Measurements from ENCODE around the gene SLX9. TPM values are rescaled to one million over a fixed set of nuclear protein-coding genes. Genes with fewer than 3 reads are reported as not detected.
"Not testable (repeated sequence)": the region's sequence is repeated elsewhere in the genome, so short reads cannot be mapped to it uniquely, and the experiment has no call there.

Gene SLX9
- total RNA-seq, 6 experiments from 2014 or later, result 15.0 to 27.9 (median 17.1) TPM

DNA sequence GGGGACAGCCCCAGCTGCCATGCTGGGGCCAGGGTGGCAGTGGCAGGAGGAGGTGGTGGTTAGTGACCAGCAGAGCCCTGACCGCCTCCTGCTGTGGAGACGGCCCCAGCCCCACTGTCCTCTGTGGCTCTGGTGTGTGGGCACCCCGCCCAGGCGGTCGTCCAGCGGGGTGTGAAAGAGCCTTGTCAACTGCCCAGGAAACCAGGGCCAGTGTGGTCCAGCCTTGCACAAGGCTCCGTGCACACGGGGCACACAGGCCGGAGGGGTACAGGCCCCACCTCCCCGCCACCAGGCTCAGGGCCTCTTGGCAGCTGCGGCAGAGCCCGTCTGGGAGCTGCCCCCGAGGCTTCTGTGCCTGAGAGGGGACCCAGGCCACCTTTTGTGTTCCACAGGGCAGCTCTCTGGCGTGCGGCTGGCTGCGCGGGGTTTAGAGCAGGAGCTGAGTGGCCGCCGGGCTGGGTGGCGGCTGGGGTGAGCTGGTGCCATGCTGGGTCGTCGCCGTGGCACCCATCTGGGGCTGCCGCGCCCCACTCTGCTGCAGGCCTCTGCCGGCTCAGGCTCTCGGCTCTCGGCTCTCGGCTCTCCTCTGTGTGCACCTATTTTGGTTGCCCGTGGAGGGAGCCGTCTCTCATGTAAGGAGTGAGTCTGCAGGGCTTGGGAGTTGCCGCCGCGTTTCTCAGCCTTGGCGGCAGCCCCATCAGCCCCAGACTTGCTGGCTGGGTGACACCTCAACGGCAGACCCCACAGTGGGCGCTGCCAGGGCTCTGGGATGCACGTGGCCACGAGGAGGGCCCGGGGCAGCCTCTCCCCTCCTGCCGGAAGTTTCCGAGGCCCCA, 36.1 kb downstream of the SLX9 start:
- Histone ChIP-seq H3K9me3 (no peaks in the 10 kb centered on the region), H3K27me3 (no peaks in the 10 kb centered on the region), H3K4me3 (no peak overlapping the region), H3K36me3 (no peaks in the 10 kb centered on the region), H3K4me1 (no peaks in the 10 kb centered on the region), H3K27ac (no peak overlapping the region)
- ATAC-seq (no peak), DNase-seq (no peak)
- 92% methylated on average over 2 of the region's 42 CpGs for WGBS (ENCODE audit: insufficient coverage, low coverage, low lambda C conversion rate, missing lambda C conversion rate)
- TF ChIP-seq POLR2A (IDR thresholded peaks at IDR 0.05), result no peak
- TF ChIP-seq, protein P1, sequence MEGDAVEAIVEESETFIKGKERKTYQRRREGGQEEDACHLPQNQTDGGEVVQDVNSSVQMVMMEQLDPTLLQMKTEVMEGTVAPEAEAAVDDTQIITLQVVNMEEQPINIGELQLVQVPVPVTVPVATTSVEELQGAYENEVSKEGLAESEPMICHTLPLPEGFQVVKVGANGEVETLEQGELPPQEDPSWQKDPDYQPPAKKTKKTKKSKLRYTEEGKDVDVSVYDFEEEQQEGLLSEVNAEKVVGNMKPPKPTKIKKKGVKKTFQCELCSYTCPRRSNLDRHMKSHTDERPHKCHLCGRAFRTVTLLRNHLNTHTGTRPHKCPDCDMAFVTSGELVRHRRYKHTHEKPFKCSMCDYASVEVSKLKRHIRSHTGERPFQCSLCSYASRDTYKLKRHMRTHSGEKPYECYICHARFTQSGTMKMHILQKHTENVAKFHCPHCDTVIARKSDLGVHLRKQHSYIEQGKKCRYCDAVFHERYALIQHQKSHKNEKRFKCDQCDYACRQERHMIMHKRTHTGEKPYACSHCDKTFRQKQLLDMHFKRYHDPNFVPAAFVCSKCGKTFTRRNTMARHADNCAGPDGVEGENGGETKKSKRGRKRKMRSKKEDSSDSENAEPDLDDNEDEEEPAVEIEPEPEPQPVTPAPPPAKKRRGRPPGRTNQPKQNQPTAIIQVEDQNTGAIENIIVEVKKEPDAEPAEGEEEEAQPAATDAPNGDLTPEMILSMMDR (IDR thresholded peaks at IDR 0.05), result no peak
- intact Hi-C loops (cut with DNase I), result no loop called here

DNA sequence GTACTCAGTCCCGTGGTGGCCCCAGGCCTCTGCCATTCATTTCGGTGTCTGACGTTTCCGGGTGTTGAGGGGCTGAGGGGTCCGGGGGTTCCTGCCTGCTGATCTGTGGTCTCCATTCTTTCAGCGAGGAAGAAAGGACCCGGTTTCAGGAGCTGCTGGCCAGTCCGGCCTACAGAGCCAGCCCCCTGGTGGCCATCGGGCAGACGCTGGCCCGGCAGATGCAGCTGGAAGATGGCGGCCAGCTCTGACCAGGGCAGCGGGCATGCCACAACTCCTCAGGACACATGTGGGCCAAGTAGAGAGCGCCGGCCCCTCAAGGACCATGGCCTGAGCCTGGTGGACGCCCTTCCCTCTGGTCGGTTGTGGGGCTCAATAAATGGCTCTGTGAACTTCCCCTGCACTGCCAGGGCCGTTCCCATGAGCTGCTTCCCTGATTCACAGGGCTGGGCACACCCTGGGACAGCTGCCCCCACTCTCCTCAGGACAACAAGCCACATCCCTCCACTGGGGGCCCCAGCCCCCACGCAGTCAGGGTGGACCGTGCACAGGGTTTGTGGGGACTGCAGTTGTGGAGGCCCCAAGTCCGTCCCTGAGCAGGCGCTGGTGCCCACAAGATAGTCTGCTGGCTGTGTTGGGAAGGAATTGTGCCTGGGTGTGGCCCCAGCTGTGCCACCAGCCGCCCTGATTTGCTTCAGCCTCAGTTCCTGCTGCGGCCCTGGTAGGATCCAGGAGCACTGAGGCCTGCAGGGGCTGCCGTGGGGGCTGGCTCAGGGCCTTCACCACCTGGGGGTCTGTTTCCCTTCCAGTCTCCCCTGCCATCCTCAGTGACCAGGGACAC, 36.9 kb downstream of the SLX9 start:
- H3K27me3 ChIP-seq; H3K36me3 ChIP-seq; H3K4me3 ChIP-seq; DNase-seq; intact Hi-C loops (cut with DNase I); H3K4me1 ChIP-seq; H3K9me3 ChIP-seq; H3K27ac ChIP-seq; ATAC-seq: not testable (repeated sequence)
- WGBS (ENCODE audit: insufficient coverage, low coverage, low lambda C conversion rate, missing lambda C conversion rate), result 87% methylated on average over 9 of the region's 25 CpGs

DNA sequence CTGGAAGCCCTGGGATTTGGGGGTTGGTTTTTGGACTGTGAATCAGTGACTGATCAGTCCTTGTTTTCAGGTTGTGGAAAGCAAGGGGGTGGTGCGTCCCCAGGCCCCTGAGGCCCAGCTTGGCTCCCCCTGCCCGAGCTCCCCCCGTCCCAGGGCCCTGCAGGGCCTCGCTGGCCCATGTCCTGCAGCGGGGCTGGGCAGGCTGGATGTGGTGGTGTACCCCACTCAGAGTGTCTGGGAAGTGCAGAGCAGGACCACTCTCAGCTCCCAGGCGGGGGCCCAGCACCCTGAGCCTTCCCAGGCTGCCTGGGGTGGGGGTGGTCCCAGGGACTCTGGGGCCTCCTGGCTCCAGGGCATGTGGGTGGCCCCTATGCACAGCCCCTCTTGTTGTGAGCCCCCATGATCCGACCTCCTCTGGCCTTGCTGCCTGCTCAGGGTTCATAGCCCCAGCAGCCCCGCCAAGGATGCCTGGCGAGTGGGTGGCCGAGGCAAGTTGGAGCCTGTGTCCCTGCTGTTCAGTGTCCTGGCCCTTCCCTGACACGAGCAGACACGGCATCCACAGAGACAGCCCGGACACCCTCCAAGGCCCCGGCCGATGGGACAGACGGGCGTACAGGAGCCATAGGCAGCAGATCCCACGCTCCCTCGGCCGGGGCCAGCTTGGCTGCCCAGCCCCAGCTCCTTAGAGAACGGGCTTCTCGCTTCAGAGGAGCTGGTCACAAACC, 37.9 kb downstream of the SLX9 start:
- intact Hi-C loops (cut with DNase I), result no loop called here
- TF ChIP-seq POLR2A (IDR thresholded peaks at IDR 0.05), result no peak
- TF ChIP-seq, protein P1 (IDR thresholded peaks at IDR 0.05), result no peak
- 98% methylated on average over 12 of the region's 22 CpGs for WGBS (ENCODE audit: insufficient coverage, low coverage, low lambda C conversion rate, missing lambda C conversion rate)

DNA sequence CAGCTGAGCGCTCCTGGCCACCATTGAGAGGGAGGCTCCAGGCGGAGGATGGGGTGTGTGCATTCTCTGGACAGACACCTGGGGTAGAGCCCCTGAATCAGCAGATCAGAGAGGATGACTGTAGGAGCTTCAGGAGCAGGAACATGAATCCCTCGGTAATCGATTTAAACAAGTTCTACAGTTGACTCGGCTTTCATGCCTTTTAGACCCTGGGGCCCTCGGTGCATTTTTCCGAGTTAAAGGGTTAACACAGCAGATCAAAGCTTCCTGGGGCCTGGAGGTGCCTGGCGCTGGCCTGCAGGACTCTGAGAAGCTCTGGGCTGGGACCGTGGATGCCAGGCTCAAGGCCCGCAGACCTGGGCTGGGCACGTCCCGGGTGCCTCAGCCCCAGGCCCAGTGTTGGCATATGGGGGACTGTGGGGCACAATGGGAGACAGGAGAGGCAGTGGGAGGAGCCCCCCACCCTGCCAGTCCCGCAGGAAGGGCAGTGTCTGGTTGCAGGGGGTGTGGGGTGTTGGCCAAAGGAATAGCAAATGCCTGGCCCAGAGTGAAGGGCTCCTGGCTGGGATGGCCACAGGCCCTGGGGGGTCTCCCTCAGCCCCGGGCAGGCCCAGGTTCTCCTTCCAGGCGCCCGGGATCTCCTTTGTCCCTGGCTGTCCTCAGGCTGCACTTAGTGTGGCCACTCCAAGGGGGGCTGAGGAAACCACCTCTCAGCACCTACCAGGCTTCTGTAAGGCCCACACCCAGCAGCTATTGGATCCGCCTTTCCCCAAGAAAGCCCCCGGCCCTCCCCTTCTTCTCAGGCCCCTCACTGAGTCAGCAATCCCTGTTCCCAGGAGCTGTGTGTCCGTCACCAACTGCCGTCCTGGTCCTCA, 40.1 kb downstream of the SLX9 start:
- intact Hi-C loops (cut with DNase I), result no loop called here
- Histone ChIP-seq H3K36me3 (no peaks in the 10 kb centered on the region), H3K4me1 (no peaks in the 10 kb centered on the region), H3K27ac (no peak overlapping the region), H3K9me3 (no peaks in the 10 kb centered on the region), H3K27me3 (no peaks in the 10 kb centered on the region), H3K4me3 (no peak overlapping the region)
- no peak for DNase-seq
- no peak for TF ChIP-seq POLR2A (IDR thresholded peaks at IDR 0.05)
- TF ChIP-seq, protein P1 (IDR thresholded peaks at IDR 0.05), result no peak
- no CpG with 5 or more reads among the region's 20 CpGs for WGBS (ENCODE audit: insufficient coverage, low coverage, low lambda C conversion rate, missing lambda C conversion rate)
- no peak for ATAC-seq

More for the DNA sequence above, 37.9 kb downstream of the SLX9 start:
- H3K4me1 ChIP-seq, result no peaks in the 10 kb centered on the region
- no peaks in the 10 kb centered on the region for H3K9me3 ChIP-seq
- H3K27me3 ChIP-seq, result no peaks in the 10 kb centered on the region
- DNase-seq (no peak), ATAC-seq (no peak)
- no peak overlapping the region for H3K27ac ChIP-seq
- no peak overlapping the region for H3K4me3 ChIP-seq
- no peaks in the 10 kb centered on the region for H3K36me3 ChIP-seq

All from right lobe of liver (tissue), 6 donors.